Tibial nerve (tissue), 4 donors: ENCODE results near the gene GALNS. TPM values are rescaled to one million over a fixed set of nuclear protein-coding genes. Genes with fewer than 3 reads are reported as not detected.

ENCODE experiments used
- DNase-seq, 2 donors: peaks; one replicate each; pipeline ENCODE4 v3.0.0-alpha.2; 2019; ENCODE audit warnings: low spot score in 2 of 2
- H3K27ac ChIP-seq, 4 donors: fragments of 200-600 bp; sonication (generic) in 3 of 4; one replicate each; pipeline ENCODE4 v1.5.1; 2017 to 2019; ENCODE audit warnings: mild to moderate bottlenecking in 1 of 4
- H3K27me3 ChIP-seq, 2 donors: fragments of 200-600 bp; sonication (generic) in 1 of 2; one replicate each; pipeline versions ENCODE4 v1.5.1 to v1.6.0; 2017 to 2019
- H3K36me3 ChIP-seq, 3 donors: fragments of 200-600 bp; sonication (generic); one replicate each; pipeline ENCODE4 v1.5.1; 2018 to 2019
- H3K4me1 ChIP-seq, 4 donors: fragments of 200-600 bp; sonication (generic) in 3 of 4; one replicate each; pipeline ENCODE4 v1.5.1; 2017 to 2019
- H3K4me3 ChIP-seq, 4 donors: fragments of 200-600 bp; sonication (generic) in 3 of 4; one replicate each; pipeline ENCODE4 v1.5.1; 2017 to 2019; ENCODE audit warnings: mild to moderate bottlenecking in 1 of 4, moderate library complexity in 1 of 4
- H3K9me3 ChIP-seq, 4 donors: fragments of 200-600 bp; sonication (generic) in 3 of 4; one replicate each; pipeline ENCODE4 v1.5.1; 2017 to 2019
- CTCF ChIP-seq, 5 experiments: fragments of 200-600 bp in 3 of 5; fragments of 450-650 bp in 2 of 5; sonication (generic) in 3 of 5; IDR thresholded peaks; one replicate each; pipeline ENCODE4 v1.5.1; 2016 to 2019; ENCODE audit warnings: antibody characterized with exemption in 5 of 5, mild to moderate bottlenecking in 3 of 5, moderate library complexity in 2 of 5
- EP300 ChIP-seq, 2 donors: sonication (generic); formaldehyde crosslinking; IDR thresholded peaks; one replicate each; pipeline ENCODE4 v1.6.1; 2017; ENCODE audit warnings: antibody characterized with exemption in 2 of 2, mild to moderate bottlenecking in 1 of 2
- POLR2A ChIP-seq, 2 donors: fragments of 450-650 bp; IDR thresholded peaks; one replicate each; pipeline ENCODE4 v1.6.1; 2017; ENCODE audit warnings: antibody characterized with exemption in 2 of 2, mild to moderate bottlenecking in 2 of 2, moderate library complexity in 2 of 2
- WGBS, 2 donors: methylation state at CpG; one replicate each; pipeline ENCODE4 v1.1.5; 2018; 5-methylcytosine and 5-hydroxymethylcytosine counted together
- total RNA-seq, 4 donors: library from RNA; depleted of rRNA; stranded (reverse); fragments of >200 nt; gene quantifications; one replicate each; pipeline ENCODE4 v1.1.0, GENCODE V29; 2016

The GALNS gene
- total RNA-seq, 4 donors from 2014 or later, result 15.1 to 80.1 (median 43.2) TPM

DNA sequence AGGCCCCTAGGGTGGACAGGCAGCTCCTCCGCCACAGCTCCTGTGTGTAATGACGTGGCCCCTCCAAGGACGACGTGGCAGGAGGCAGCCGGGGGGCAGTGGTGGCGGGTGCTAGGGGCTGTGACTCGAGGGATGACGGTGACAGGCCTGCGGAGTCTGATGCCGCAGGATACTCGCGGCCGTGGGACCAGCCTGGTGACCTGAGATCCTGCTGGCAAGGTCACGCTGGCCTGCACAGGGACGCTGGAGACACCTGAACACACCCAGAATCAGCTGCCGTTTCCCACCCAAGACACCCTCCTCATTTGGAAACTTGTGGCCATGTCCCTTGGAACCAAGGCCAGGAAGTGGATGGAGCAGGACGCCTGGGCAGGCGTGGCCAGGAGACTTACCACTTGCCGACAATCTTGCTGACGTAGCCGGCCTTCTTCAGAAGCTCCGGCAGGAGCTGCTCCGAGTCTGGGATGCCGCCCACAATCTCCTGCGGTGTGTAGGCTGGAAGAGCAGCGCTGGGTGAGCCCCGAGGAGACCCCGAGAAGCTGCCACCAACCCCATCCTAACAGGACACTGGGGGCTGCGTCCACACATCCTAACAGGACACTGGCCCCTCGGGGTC is 16.0 kb downstream of the GALNS start:
- no peak for DNase-seq
- peaks cover 0 to 76% (median 10%) of the 10 kb centered on the region in 3 donors for H3K36me3 ChIP-seq

GRCh38 chr16:88839745-88840599 is 16.8 kb downstream of the GALNS start:
- no peak overlapping the region for H3K4me3 ChIP-seq
- no peaks in the 10 kb centered on the region for H3K9me3 ChIP-seq
- H3K4me1 ChIP-seq, result no peaks in the 10 kb centered on the region
- no peak overlapping the region for H3K27ac ChIP-seq
- WGBS, 2 donors, result 93% methylated on average over 15 to 24 of the region's 24 CpGs
- DNase-seq, result no peak
- H3K27me3 ChIP-seq, result no peaks in the 10 kb centered on the region
- TF ChIP-seq POLR2A (IDR thresholded peaks at IDR 0.05) (no peak), EP300 (IDR thresholded peaks at IDR 0.05) (no peak), CTCF (IDR thresholded peaks at IDR 0.05) (no peak)
- H3K36me3 ChIP-seq, result peaks cover 0 to 83% (median 10%) of the 10 kb centered on the region in 3 donors

More for the DNA sequence above, 16.0 kb downstream of the GALNS start:
- TF ChIP-seq EP300 (IDR thresholded peaks at IDR 0.05) (no peak), POLR2A (IDR thresholded peaks at IDR 0.05) (no peak), CTCF (IDR thresholded peaks at IDR 0.05) (no peak)
- H3K9me3 ChIP-seq, result no peaks in the 10 kb centered on the region
- H3K27ac ChIP-seq, result no peak overlapping the region
- no peaks in the 10 kb centered on the region for H3K27me3 ChIP-seq
- H3K4me1 ChIP-seq, result no peaks in the 10 kb centered on the region
- no peak overlapping the region for H3K4me3 ChIP-seq
- 91 to 96% methylated on average over 15 to 18 of the region's 30 CpGs for WGBS, 2 donors

- H3K27me3 ChIP-seq, result no peaks in the 10 kb centered on the region
- H3K9me3 ChIP-seq, result no peaks in the 10 kb centered on the region
- 82 to 91% methylated on average over 37 to 39 of the region's 39 CpGs for WGBS, 2 donors
- H3K36me3 ChIP-seq, result peaks cover 0 to 91% (median 10%) of the 10 kb centered on the region in 3 donors
- no peak overlapping the region for H3K4me3 ChIP-seq
- H3K4me1 ChIP-seq, result no peaks in the 10 kb centered on the region
- TF ChIP-seq CTCF (IDR thresholded peaks at IDR 0.05) (no peak), POLR2A (IDR thresholded peaks at IDR 0.05) (no peak), EP300 (IDR thresholded peaks at IDR 0.05) (no peak)
- H3K27ac ChIP-seq, result no peak overlapping the region
- DNase-seq, result no peak
Observed at GRCh38 chr16:88839026-88839529, 17.7 kb downstream of the GALNS start.

DNA sequence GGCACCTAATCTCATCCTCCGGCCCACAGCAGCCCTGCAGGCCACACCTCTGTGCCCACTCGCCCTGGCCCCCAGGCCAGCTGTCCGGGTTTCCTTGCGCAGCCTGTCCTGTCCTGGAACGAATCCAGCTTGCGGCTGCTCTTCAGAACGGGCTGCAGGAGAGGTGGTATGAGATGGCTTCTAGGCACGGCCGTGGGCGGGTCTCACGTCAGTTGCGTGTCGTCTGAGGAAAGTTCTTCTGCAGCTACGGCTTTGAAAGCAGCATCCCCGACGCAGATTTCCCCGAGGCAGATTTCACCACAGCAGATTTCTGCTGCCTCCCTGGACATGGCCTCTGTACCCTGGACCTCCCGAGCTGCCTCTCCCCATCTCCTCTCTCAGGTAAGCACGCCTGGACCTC is 18.2 kb downstream of the GALNS start:
- DNase-seq, result no peak
- Histone ChIP-seq H3K9me3 (no peaks in the 10 kb centered on the region), H3K4me3 (no peak overlapping the region), H3K27ac (no peak overlapping the region), H3K4me1 (no peaks in the 10 kb centered on the region), H3K36me3 (peaks cover 0 to 92% (median 10%) of the 10 kb centered on the region in 3 donors), H3K27me3 (no peaks in the 10 kb centered on the region)
- TF ChIP-seq EP300 (IDR thresholded peaks at IDR 0.05), result no peak
- WGBS, 2 donors, result 90% methylated on average over 19 of the region's 19 CpGs

GRCh38 chr16:88837806-88838205 is 18.9 kb downstream of the GALNS start:
- Histone ChIP-seq H3K27me3 (no peaks in the 10 kb centered on the region), H3K27ac (no peak overlapping the region), H3K9me3 (no peaks in the 10 kb centered on the region), H3K36me3 (peaks cover 0 to 84% (median 10%) of the 10 kb centered on the region in 3 donors), H3K4me1 (no peaks in the 10 kb centered on the region), H3K4me3 (no peak overlapping the region)
- TF ChIP-seq CTCF (IDR thresholded peaks at IDR 0.05), result no peak
- 83 to 94% methylated on average over 3 to 19 of the region's 20 CpGs for WGBS, 2 donors
- DNase-seq, result no peak
